Activated CD4-positive, CD25-positive, alpha-beta regulatory T cell treated with anti-CD3 and anti-CD28 coated beads, Interleukin-2, amount 50 U/mL, for 24 hours (primary cell): ENCODE measurements around the gene PGF.
"Not testable (repeated sequence)": the region's sequence is repeated elsewhere in the genome, so short reads cannot be mapped to it uniquely, and the experiment has no call there.

Experiments used
- ATAC-seq, 2 donors: fragments of 150-1000 bp; cut with Tn5 transposase; one replicate each; pipeline ENCODE4 v1.10.0; 2021; ENCODE audit warnings: mild to moderate bottlenecking in 1 of 2, moderate library complexity in 1 of 2

Gene PGF

GRCh38 chr14:74955229-74956026 lies at the start of gene PGF:
TSS of gene PGF (minus strand) at chr14:74955597. CDS start at chr14:74955242, 355 bp downstream.
- ATAC-seq: peak; percentile 44 to 53

- no peak for ATAC-seq
Observed at GRCh38 chr14:75003250-75004027, 48.0 kb upstream of the PGF start.

- ATAC-seq: peak; percentile 97 to 98
Observed at GRCh38 chr14:75002392-75003249, 47.2 kb upstream of the PGF start, which contains the start of gene EIF2B2. TSS of gene EIF2B2 (plus strand) at chr14:75002921. CDS start at chr14:75002991, 70 bp downstream.

GRCh38 chr14:75001899-75002298 lies 46.5 kb upstream of the PGF start:
- ATAC-seq: no peak

GRCh38 chr14:75001261-75001660 lies 45.9 kb upstream of the PGF start:
- no peak for ATAC-seq

GRCh38 chr14:74995781-74996180 lies 40.4 kb upstream of the PGF start:
- ATAC-seq: not testable (repeated sequence)

- ATAC-seq: not testable (repeated sequence)
Observed at GRCh38 chr14:74994182-74994581, 38.8 kb upstream of the PGF start.

- ATAC-seq: no peak
Observed at GRCh38 chr14:74988993-74989392, 33.6 kb upstream of the PGF start.

GRCh38 chr14:74988131-74988530 lies 32.7 kb upstream of the PGF start:
- ATAC-seq: no peak

GRCh38 chr14:74985806-74986205 lies 30.4 kb upstream of the PGF start:
- no peak for ATAC-seq

- ATAC-seq: no peak
Observed at GRCh38 chr14:74985028-74985310, 29.6 kb upstream of the PGF start.

- ATAC-seq: no peak
Observed at GRCh38 chr14:74984236-74985027, 29.0 kb upstream of the PGF start.

GRCh38 chr14:74983343-74983742 lies 27.9 kb upstream of the PGF start:
- no peak for ATAC-seq

GRCh38 chr14:74982661-74983060 lies 27.3 kb upstream of the PGF start:
- ATAC-seq: no peak

GRCh38 chr14:74981833-74982232 lies 26.4 kb upstream of the PGF start:
- no peak for ATAC-seq

GRCh38 chr14:74981462-74981782 lies 26.0 kb upstream of the PGF start:
- ATAC-seq: no peak

- no peak for ATAC-seq
Observed at GRCh38 chr14:74980731-74981461, 25.5 kb upstream of the PGF start.

- ATAC-seq: no peak
Observed at GRCh38 chr14:74980398-74980730, 25.0 kb upstream of the PGF start.

GRCh38 chr14:74979442-74980397 lies 24.3 kb upstream of the PGF start:
- no peak for ATAC-seq

GRCh38 chr14:74979029-74979428 lies 23.6 kb upstream of the PGF start:
- ATAC-seq: no peak
